ENCODE results near the gene C2orf72.

C2orf72 gene

DNA sequence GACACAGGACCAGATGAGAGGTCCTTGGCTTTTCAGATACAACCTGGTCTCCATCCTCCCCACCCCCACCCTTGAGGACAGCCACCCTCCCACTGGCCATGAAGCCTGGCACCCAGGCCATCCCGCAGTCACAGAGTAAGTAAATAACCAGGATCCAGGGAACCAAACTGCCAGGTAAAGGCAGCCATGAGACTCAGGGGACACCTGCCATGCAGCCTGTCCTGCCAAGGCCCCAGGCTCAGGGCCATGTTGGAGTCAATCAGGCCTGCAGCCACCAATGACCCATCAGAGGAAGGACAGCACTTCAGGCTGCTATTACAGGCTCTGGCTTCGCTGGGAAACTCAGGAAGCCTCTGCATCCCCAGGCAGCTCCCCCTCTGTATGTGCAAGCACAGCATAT, 25.8 kb upstream of the C2orf72 start:
- TF ChIP-seq, protein P1, sequence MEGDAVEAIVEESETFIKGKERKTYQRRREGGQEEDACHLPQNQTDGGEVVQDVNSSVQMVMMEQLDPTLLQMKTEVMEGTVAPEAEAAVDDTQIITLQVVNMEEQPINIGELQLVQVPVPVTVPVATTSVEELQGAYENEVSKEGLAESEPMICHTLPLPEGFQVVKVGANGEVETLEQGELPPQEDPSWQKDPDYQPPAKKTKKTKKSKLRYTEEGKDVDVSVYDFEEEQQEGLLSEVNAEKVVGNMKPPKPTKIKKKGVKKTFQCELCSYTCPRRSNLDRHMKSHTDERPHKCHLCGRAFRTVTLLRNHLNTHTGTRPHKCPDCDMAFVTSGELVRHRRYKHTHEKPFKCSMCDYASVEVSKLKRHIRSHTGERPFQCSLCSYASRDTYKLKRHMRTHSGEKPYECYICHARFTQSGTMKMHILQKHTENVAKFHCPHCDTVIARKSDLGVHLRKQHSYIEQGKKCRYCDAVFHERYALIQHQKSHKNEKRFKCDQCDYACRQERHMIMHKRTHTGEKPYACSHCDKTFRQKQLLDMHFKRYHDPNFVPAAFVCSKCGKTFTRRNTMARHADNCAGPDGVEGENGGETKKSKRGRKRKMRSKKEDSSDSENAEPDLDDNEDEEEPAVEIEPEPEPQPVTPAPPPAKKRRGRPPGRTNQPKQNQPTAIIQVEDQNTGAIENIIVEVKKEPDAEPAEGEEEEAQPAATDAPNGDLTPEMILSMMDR (IDR thresholded peaks at IDR 0.05; ENCODE audit: low read depth, low read length, poor library complexity, severe bottlenecking): no peak
- no peak for TF ChIP-seq EZH2phosphoT487 (IDR thresholded peaks at IDR 0.05; ENCODE audit: borderline replicate concordance, low read length)
- no peaks in the 10 kb centered on the region for H3F3A ChIP-seq (ENCODE audit: control insufficient read depth, insufficient read depth)
- no peaks in the 10 kb centered on the region for H3K79me2 ChIP-seq (ENCODE audit: control insufficient read depth, low read length)
- H3K27me3 ChIP-seq (ENCODE audit: control insufficient read depth, low read length): peaks cover 15% of the 10 kb centered on the region
- no peak overlapping the region for H3K4me3 ChIP-seq (ENCODE audit: low read length)
- H3K27ac ChIP-seq (ENCODE audit: low read depth, low read length): no peak overlapping the region
- H4K20me1 ChIP-seq (ENCODE audit: control insufficient read depth, insufficient read depth, low read depth, low read length): no peaks in the 10 kb centered on the region
- no peaks in the 10 kb centered on the region for H3K9me2 ChIP-seq (replicated peaks; ENCODE audit: control insufficient read depth, low read length)
- no peak overlapping the region for H3K4me2 ChIP-seq (ENCODE audit: low read length)
- no peaks in the 10 kb centered on the region for H3K36me3 ChIP-seq (ENCODE audit: control insufficient read depth, low read length)
- no peaks in the 10 kb centered on the region for H3K9me3 ChIP-seq (ENCODE audit: control insufficient read depth, insufficient read depth, low read length)
- no peaks in the 10 kb centered on the region for H3K4me1 ChIP-seq (ENCODE audit: control insufficient read depth, low read length)

DNA sequence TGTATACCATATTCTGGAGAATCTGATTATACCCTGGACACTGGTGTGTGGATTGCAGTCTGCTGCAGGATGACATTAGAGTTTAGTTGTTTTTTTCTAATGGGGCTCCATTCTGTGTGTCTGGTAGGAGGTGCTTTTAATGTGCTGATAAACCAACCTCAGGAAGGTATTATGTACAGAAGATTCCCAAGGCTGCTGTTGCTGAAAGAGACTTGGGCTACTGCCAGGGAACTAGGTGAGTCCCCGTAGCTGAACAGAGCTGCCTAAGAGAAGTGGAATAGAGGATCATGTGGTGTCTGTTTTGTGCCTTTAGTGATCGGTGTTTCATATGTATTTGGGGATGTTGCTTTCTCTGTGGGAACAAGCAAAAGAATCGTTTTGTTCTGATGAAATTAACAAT, 24.9 kb upstream of the C2orf72 start:
- no peaks in the 10 kb centered on the region for H3F3A ChIP-seq (ENCODE audit: control insufficient read depth, insufficient read depth)
- no peaks in the 10 kb centered on the region for H3K9me3 ChIP-seq (ENCODE audit: control insufficient read depth, insufficient read depth, low read length)
- H3K27me3 ChIP-seq (ENCODE audit: control insufficient read depth, low read length): peaks cover 19% of the 10 kb centered on the region
- no peak overlapping the region for H3K27ac ChIP-seq (ENCODE audit: low read depth, low read length)
- H3K79me2 ChIP-seq (ENCODE audit: control insufficient read depth, low read length): no peaks in the 10 kb centered on the region
- no peaks in the 10 kb centered on the region for H3K36me3 ChIP-seq (ENCODE audit: control insufficient read depth, low read length)
- no peaks in the 10 kb centered on the region for H3K4me1 ChIP-seq (ENCODE audit: control insufficient read depth, low read length)
- no peaks in the 10 kb centered on the region for H4K20me1 ChIP-seq (ENCODE audit: control insufficient read depth, insufficient read depth, low read depth, low read length)
- no peak overlapping the region for H3K4me2 ChIP-seq (ENCODE audit: low read length)
- no peak for TF ChIP-seq EZH2phosphoT487 (IDR thresholded peaks at IDR 0.05; ENCODE audit: borderline replicate concordance, low read length)
- TF ChIP-seq, protein P1 (IDR thresholded peaks at IDR 0.05; ENCODE audit: low read depth, low read length, poor library complexity, severe bottlenecking): no peak
- no peaks in the 10 kb centered on the region for H3K9me2 ChIP-seq (replicated peaks; ENCODE audit: control insufficient read depth, low read length)
- no peak overlapping the region for H3K4me3 ChIP-seq (ENCODE audit: low read length)

DNA sequence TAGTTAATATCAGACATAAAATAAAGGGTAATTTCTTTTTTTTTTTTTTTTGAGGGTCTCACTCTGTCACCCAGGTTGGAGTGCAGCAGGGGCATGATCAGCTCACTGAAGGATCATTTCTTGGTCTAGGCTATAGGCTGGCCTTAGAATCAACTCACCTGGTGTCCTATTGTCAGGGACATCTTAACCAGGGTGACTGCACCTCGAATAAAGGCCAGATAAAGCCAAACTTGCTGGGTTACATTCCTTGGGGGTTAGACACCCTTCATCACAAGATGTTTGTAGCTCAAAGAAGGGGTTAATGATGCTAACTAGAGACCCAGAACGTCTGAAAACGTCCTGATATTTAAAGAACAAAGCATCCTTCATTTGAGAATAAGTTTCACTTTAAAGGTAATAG, 23.5 kb upstream of the C2orf72 start:
- no peaks in the 10 kb centered on the region for H3K4me1 ChIP-seq (ENCODE audit: control insufficient read depth, low read length)
- H3K36me3 ChIP-seq (ENCODE audit: control insufficient read depth, low read length): no peaks in the 10 kb centered on the region
- H3K27me3 ChIP-seq (ENCODE audit: control insufficient read depth, low read length): peaks cover 19% of the 10 kb centered on the region
- H4K20me1 ChIP-seq (ENCODE audit: control insufficient read depth, insufficient read depth, low read depth, low read length): no peaks in the 10 kb centered on the region
- H3K27ac ChIP-seq (ENCODE audit: low read depth, low read length): no peak overlapping the region
- no peaks in the 10 kb centered on the region for H3K79me2 ChIP-seq (ENCODE audit: control insufficient read depth, low read length)
- no peaks in the 10 kb centered on the region for H3K9me2 ChIP-seq (replicated peaks; ENCODE audit: control insufficient read depth, low read length)
- no peak overlapping the region for H3K4me2 ChIP-seq (ENCODE audit: low read length)
- H3F3A ChIP-seq (ENCODE audit: control insufficient read depth, insufficient read depth): no peaks in the 10 kb centered on the region
- H3K4me3 ChIP-seq (ENCODE audit: low read length): no peak overlapping the region
- H3K9me3 ChIP-seq (ENCODE audit: control insufficient read depth, insufficient read depth, low read length): no peaks in the 10 kb centered on the region
- TF ChIP-seq EZH2phosphoT487 (IDR thresholded peaks at IDR 0.05; ENCODE audit: borderline replicate concordance, low read length): no peak
- TF ChIP-seq, protein P1 (IDR thresholded peaks at IDR 0.05; ENCODE audit: low read depth, low read length, poor library complexity, severe bottlenecking): no peak

DNA sequence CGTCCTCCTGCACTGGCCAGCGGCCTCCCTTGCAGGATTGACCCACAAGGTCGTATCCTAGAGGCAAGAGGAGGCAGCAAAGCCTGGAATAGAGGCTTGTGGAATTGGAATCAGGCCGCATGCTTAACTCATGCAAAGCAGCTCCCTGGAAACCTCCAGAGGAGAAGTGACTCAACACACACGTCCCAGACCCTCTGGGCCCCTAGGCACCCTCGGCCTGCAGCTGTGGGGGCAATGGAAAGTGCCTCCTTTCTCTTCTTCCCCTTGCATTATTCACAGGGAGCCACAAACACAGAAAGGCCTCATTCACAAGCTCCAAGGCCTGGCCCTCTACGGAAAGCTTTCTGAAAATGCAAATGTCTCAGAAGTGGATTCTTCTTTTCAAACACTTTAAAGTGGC, 21.8 kb upstream of the C2orf72 start:
- no peak overlapping the region for H3K4me3 ChIP-seq (ENCODE audit: low read length)
- H3K36me3 ChIP-seq (ENCODE audit: control insufficient read depth, low read length): no peaks in the 10 kb centered on the region
- no peaks in the 10 kb centered on the region for H4K20me1 ChIP-seq (ENCODE audit: control insufficient read depth, insufficient read depth, low read depth, low read length)
- H3F3A ChIP-seq (ENCODE audit: control insufficient read depth, insufficient read depth): no peaks in the 10 kb centered on the region
- no peaks in the 10 kb centered on the region for H3K9me2 ChIP-seq (replicated peaks; ENCODE audit: control insufficient read depth, low read length)
- H3K4me1 ChIP-seq (ENCODE audit: control insufficient read depth, low read length): no peaks in the 10 kb centered on the region
- no peaks in the 10 kb centered on the region for H3K79me2 ChIP-seq (ENCODE audit: control insufficient read depth, low read length)
- H3K4me2 ChIP-seq (ENCODE audit: low read length): no peak overlapping the region
- H3K27me3 ChIP-seq (ENCODE audit: control insufficient read depth, low read length): peaks cover 16% of the 10 kb centered on the region
- no peak overlapping the region for H3K27ac ChIP-seq (ENCODE audit: low read depth, low read length)
- TF ChIP-seq, protein P1 (IDR thresholded peaks at IDR 0.05; ENCODE audit: low read depth, low read length, poor library complexity, severe bottlenecking): no peak
- no peak for TF ChIP-seq EZH2phosphoT487 (IDR thresholded peaks at IDR 0.05; ENCODE audit: borderline replicate concordance, low read length)
- no peaks in the 10 kb centered on the region for H3K9me3 ChIP-seq (ENCODE audit: control insufficient read depth, insufficient read depth, low read length)
